Chondrocyte (in vitro differentiated cells): ENCODE results near the gene LBR. TPM values are rescaled to one million over a fixed set of nuclear protein-coding genes. Genes with fewer than 3 reads are reported as not detected.

Experiments
- DNase-seq: peaks from one replicate; pipeline ENCODE4 v3.0.0; 2021; ENCODE audit warnings: mixed read lengths, low spot score
- H3K27ac Mint-ChIP-seq: one replicate; pipeline ENCODE4 v1.8.0; 2021; ENCODE audit warnings: mild to moderate bottlenecking, moderate library complexity, mixed read lengths; ENCODE audit not compliant: unreplicated experiment
- H3K27me3 Mint-ChIP-seq: 2 replicates; pipeline ENCODE4 v1.8.0; 2021; ENCODE audit warnings: low read depth, mixed read lengths
- H3K36me3 Mint-ChIP-seq: 2 replicates; pipeline ENCODE4 v1.8.0; 2021; ENCODE audit warnings: low read depth, mixed read lengths
- H3K4me1 Mint-ChIP-seq: 2 replicates; pipeline ENCODE4 v1.8.0; 2021; ENCODE audit warnings: low read depth, mild to moderate bottlenecking, mixed read lengths
- H3K4me3 Mint-ChIP-seq: one replicate; pipeline ENCODE4 v1.8.0; 2021; ENCODE audit warnings: mild to moderate bottlenecking, moderate library complexity, mixed read lengths; ENCODE audit not compliant: unreplicated experiment
- H3K9me3 Mint-ChIP-seq: 2 replicates; pipeline ENCODE4 v1.8.0; 2021; ENCODE audit warnings: low read depth, mixed read lengths
- CTCF ChIP-seq: fragments of 200-600 bp; sonication (generic); IDR thresholded peaks from 2 replicates; pipeline ENCODE4 v1.5.0; 2021; ENCODE audit warnings: antibody characterized with exemption, mild to moderate bottlenecking, moderate library complexity
- total RNA-seq: library from RNA; stranded (reverse); gene quantifications from 3 replicates; pipeline ENCODE4 v1.2.1, GENCODE V29; 2021

LBR gene
- total RNA-seq, 1 donor from 2014 or later = 24.4 TPM

- no peak overlapping the region for H3K4me3 Mint-ChIP-seq
- H3K36me3 Mint-ChIP-seq = peaks cover 41% of the 10 kb centered on the region
Measured at GRCh38 chr1:225408249-225408648, 19.6 kb downstream of the LBR start.

GRCh38 chr1:225407755-225408154, 20.1 kb downstream of the LBR start:
- DNase-seq = no peak
- Mint-ChIP-seq H3K27ac (no peak overlapping the region), H3K4me1 (peaks cover 3% of the 10 kb centered on the region), H3K4me3 (no peak overlapping the region), H3K9me3 (no peaks in the 10 kb centered on the region), H3K36me3 (peaks cover 41% of the 10 kb centered on the region), H3K27me3 (no peaks in the 10 kb centered on the region)
- TF ChIP-seq CTCF = no peak

More at GRCh38 chr1:225408249-225408648, 19.6 kb downstream of the LBR start:
- no peaks in the 10 kb centered on the region for H3K27me3 Mint-ChIP-seq
- no peak for TF ChIP-seq CTCF
- H3K9me3 Mint-ChIP-seq = no peaks in the 10 kb centered on the region
- H3K27ac Mint-ChIP-seq = no peak overlapping the region
- H3K4me1 Mint-ChIP-seq = peaks cover 3% of the 10 kb centered on the region
- DNase-seq = no peak

DNA sequence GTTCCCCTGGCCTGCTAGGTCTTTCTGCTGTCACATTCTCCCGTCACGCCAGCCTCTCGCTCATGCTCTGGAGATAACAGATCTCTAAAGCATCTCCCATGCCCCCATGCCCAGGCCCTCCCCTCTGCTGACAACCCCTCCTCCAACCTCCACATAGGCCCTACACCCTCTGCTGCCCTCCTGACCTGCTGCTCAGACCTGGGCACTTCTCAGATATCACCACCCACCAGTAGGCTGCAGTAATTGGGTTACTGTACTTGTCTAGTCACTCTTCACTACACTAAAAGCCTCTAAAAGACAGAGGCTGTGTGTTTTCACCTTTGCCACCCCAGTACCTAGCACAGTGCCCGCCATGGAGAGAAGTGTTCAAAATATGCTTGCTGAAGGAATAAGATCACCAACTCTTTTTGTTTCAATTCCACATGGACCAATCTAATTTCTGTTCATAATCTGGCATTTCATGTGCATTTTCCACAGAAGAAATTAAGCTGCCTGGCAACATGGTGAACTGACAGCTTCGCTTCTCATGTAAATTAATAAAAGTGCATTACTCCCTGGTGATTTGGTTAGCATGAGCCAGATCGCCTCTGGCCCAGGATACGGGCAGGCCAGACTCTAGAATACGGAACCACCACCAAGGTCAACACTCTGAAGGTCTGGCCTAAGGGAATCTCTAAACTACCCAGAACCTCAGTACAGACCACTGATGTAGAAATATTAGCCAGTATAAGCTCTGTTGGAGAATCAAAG, 20.7 kb downstream of the LBR start:
- H3K36me3 Mint-ChIP-seq = peaks cover 38% of the 10 kb centered on the region
- DNase-seq = no peak
- H3K9me3 Mint-ChIP-seq = no peaks in the 10 kb centered on the region
- no peak for TF ChIP-seq CTCF
- no peak overlapping the region for H3K27ac Mint-ChIP-seq
- H3K4me3 Mint-ChIP-seq = no peak overlapping the region
- H3K4me1 Mint-ChIP-seq = peaks cover 3% of the 10 kb centered on the region
- H3K27me3 Mint-ChIP-seq = no peaks in the 10 kb centered on the region

DNA sequence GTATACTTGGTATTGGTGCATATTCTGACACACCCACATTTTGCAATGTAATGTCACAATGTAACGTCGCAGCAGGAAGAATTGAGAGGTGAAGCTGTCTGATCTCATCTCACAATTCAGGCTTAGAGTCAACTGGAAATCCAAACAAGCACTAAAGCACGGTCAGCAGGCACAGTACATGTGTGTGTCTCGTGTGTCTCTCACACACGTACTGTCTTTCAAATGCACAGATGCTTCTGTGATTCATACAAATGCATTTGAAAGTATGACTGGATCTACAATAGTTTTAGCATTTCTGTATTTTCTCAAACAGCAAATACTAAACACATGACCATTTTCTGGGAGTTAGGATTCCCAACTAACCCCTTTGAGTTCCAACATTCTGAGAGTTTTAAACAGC, 26.9 kb downstream of the LBR start:
- H3K9me3 Mint-ChIP-seq = no peaks in the 10 kb centered on the region
- H3K27ac Mint-ChIP-seq = no peak overlapping the region
- H3K27me3 Mint-ChIP-seq = no peaks in the 10 kb centered on the region
- no peak for DNase-seq
- peaks cover 23% of the 10 kb centered on the region for H3K36me3 Mint-ChIP-seq
- no peak overlapping the region for H3K4me3 Mint-ChIP-seq
- H3K4me1 Mint-ChIP-seq = no peaks in the 10 kb centered on the region
- TF ChIP-seq CTCF = no peak

GRCh38 chr1:225396357-225396756, 31.5 kb downstream of the LBR start:
- no peaks in the 10 kb centered on the region for H3K4me1 Mint-ChIP-seq
- no peak overlapping the region for H3K27ac Mint-ChIP-seq
- no peaks in the 10 kb centered on the region for H3K9me3 Mint-ChIP-seq
- H3K27me3 Mint-ChIP-seq = no peaks in the 10 kb centered on the region
- no peak overlapping the region for H3K4me3 Mint-ChIP-seq
- no peak for TF ChIP-seq CTCF
- peaks cover 18% of the 10 kb centered on the region for H3K36me3 Mint-ChIP-seq
- no peak for DNase-seq
